Uterus (tissue), 4 donors: ENCODE results near the gene MTREX. TPM values are rescaled to one million over a fixed set of nuclear protein-coding genes. Genes with fewer than 3 reads are reported as not detected.

ENCODE experiments used
- DNase-seq, 2 donors: peaks; one replicate each; pipeline ENCODE4 v3.0.0-alpha.2; 2019 to 2020
- H3K27ac ChIP-seq, 2 donors: fragments of 200-600 bp; sonication (generic); 1 replicate in 1 of 2; 2 replicates in 1 of 2; pipeline ENCODE4 v1.5.1; 2016 to 2018
- H3K27me3 ChIP-seq, 2 donors: fragments of 200-600 bp; sonication (generic); one replicate each; pipeline ENCODE4 v1.5.1; 2018 to 2019; ENCODE audit warnings: control low read depth in 1 of 2
- H3K36me3 ChIP-seq, 2 donors: fragments of 200-600 bp; sonication (generic); one replicate each; pipeline ENCODE4 v1.5.1; 2019; ENCODE audit warnings: control low read depth in 1 of 2
- H3K4me1 ChIP-seq, 2 donors: fragments of 200-600 bp; sonication (generic); one replicate each; pipeline ENCODE4 v1.5.1; 2018 to 2019; ENCODE audit warnings: control low read depth in 1 of 2
- H3K4me3 ChIP-seq, 2 donors: fragments of 200-600 bp; sonication (generic); 1 replicate in 1 of 2; 2 replicates in 1 of 2; pipeline ENCODE4 v1.5.1; 2018 to 2019; ENCODE audit warnings: mild to moderate bottlenecking in 1 of 2
- H3K9me3 ChIP-seq, 2 donors: fragments of 200-600 bp; sonication (generic); one replicate each; pipeline ENCODE4 v1.5.1; 2019; ENCODE audit warnings: control low read depth in 1 of 2
- POLR2A ChIP-seq, 2 donors: fragments of 450-650 bp; IDR thresholded peaks; one replicate each; pipeline ENCODE4 v1.6.1; 2016; ENCODE audit warnings: antibody characterized with exemption in 2 of 2, mild to moderate bottlenecking in 1 of 2, moderate library complexity in 1 of 2
- intact Hi-C: fragments of 100-400 bp; cut with DNase I; formaldehyde crosslinking; loops from one replicate; pipeline ENCODE4 v1.15.1; 2023; ENCODE audit warnings: low total_unique reads
- total RNA-seq, 4 donors: library from RNA; depleted of rRNA in 3 of 4; stranded (reverse); fragments of >200 nt in 3 of 4; gene quantifications; one replicate each; pipeline versions ENCODE4 v1.1.0 to v1.2.4, GENCODE V29; 2014 to 2023
- TF ChIP-seq, protein P1 (sequence below), 4 experiments: fragments of 200-600 bp in 2 of 4; fragments of 450-650 bp in 2 of 4; sonication (generic) in 2 of 4; IDR thresholded peaks; one replicate each; pipeline ENCODE4 v1.5.1; 2016 to 2019; ENCODE audit warnings: antibody characterized with exemption in 4 of 4, mild to moderate bottlenecking in 2 of 4, moderate library complexity in 1 of 4
- donor health status: DM: yes; HTN: yes; CAD: no.

Gene MTREX
- total RNA-seq, 4 donors from 2014 or later, result 30.0 to 138 (median 59.2) TPM

DNA sequence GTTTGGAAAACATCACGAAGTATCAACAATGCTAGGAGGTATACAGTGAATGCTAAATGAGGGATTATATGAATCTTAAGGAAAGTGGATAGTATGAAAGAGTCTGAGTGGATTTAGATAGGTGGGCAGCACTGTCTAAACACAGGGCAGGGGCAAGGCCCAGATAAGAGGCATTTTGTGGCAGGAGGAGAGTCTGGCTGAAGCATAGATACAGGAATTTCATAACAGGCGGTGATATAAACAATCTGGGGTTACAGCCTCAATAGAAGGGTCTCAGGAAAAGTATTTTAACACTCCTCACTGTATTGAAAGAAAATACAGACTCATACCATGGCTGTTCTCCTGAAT, 130.0 kb downstream of the MTREX start:
- no peak overlapping the region for H3K4me3 ChIP-seq
- TF ChIP-seq, protein P1, sequence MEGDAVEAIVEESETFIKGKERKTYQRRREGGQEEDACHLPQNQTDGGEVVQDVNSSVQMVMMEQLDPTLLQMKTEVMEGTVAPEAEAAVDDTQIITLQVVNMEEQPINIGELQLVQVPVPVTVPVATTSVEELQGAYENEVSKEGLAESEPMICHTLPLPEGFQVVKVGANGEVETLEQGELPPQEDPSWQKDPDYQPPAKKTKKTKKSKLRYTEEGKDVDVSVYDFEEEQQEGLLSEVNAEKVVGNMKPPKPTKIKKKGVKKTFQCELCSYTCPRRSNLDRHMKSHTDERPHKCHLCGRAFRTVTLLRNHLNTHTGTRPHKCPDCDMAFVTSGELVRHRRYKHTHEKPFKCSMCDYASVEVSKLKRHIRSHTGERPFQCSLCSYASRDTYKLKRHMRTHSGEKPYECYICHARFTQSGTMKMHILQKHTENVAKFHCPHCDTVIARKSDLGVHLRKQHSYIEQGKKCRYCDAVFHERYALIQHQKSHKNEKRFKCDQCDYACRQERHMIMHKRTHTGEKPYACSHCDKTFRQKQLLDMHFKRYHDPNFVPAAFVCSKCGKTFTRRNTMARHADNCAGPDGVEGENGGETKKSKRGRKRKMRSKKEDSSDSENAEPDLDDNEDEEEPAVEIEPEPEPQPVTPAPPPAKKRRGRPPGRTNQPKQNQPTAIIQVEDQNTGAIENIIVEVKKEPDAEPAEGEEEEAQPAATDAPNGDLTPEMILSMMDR (IDR thresholded peaks at IDR 0.05), result no peak
- no peak for TF ChIP-seq POLR2A (IDR thresholded peaks at IDR 0.05)
- intact Hi-C loops, result no loop called here

GRCh38 chr5:55438998-55439397, 131.2 kb downstream of the MTREX start:
- Histone ChIP-seq H3K27ac (peak overlapping the region; percentile 89 to 98), H3K27me3 (no peaks in the 10 kb centered on the region), H3K9me3 (no peaks in the 10 kb centered on the region), H3K4me1 (peaks cover 7 to 24% of the 10 kb centered on the region in 2 donors), H3K4me3 (no peak overlapping the region), H3K36me3 (no peaks in the 10 kb centered on the region)
- intact Hi-C loops, result no loop called here
- TF ChIP-seq, protein P1 (IDR thresholded peaks at IDR 0.05), result no peak
- no peak for TF ChIP-seq POLR2A (IDR thresholded peaks at IDR 0.05)
- peak; percentile 61 to 69 for DNase-seq

More for the DNA sequence above, 130.0 kb downstream of the MTREX start:
- H3K4me1 ChIP-seq, result peaks cover 7 to 24% of the 10 kb centered on the region in 2 donors
- peak overlapping the region; percentile 89 to 98 for H3K27ac ChIP-seq
- H3K27me3 ChIP-seq, result no peaks in the 10 kb centered on the region
- no peaks in the 10 kb centered on the region for H3K9me3 ChIP-seq
- no peaks in the 10 kb centered on the region for H3K36me3 ChIP-seq
- DNase-seq, result no peak

GRCh38 chr5:55440188-55440646, 132.4 kb downstream of the MTREX start:
- Histone ChIP-seq H3K4me3 (no peak overlapping the region), H3K27me3 (no peaks in the 10 kb centered on the region), H3K4me1 (peaks cover 7 to 24% of the 10 kb centered on the region in 2 donors), H3K27ac (peak overlapping the region; percentile 89 to 98), H3K9me3 (no peaks in the 10 kb centered on the region), H3K36me3 (no peaks in the 10 kb centered on the region)
- TF ChIP-seq, protein P1 (IDR thresholded peaks at IDR 0.05), result no peak
- TF ChIP-seq POLR2A (IDR thresholded peaks at IDR 0.05), result no peak
- DNase-seq, result peak; percentile 42 to 48
- intact Hi-C loops, result no loop called here

DNA sequence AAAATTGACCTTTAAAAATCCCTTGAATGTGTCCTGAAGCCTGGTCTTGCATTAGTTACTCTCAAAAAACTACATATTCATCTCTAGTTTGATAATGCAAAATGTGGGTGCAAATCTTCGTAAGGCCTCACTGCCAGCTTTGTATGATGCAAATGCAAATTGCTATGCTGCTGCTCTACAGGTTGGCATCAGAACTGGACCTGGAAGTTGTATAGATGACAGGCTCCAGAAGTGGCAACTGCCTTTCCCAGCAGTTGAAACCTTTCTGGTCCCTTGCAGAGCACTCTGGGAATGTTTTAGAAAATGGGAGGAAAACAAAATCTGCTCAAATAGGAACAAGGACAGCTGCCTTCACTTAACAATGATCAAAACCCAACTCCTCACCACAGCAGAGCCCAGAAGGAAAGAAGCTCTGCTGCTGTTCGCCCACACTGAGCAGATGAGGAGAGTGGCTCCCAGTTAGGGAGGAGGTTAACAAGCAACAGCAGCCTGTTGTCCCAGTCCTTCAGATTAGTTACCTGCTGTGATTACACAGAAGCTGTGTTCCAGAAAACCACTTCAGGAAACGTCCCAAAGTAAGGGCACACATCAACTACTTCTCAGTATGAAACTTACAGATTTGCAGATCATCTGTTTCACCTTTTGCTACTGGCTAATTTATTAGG, 133.4 kb downstream of the MTREX start:
- no peak overlapping the region for H3K4me3 ChIP-seq

DNA sequence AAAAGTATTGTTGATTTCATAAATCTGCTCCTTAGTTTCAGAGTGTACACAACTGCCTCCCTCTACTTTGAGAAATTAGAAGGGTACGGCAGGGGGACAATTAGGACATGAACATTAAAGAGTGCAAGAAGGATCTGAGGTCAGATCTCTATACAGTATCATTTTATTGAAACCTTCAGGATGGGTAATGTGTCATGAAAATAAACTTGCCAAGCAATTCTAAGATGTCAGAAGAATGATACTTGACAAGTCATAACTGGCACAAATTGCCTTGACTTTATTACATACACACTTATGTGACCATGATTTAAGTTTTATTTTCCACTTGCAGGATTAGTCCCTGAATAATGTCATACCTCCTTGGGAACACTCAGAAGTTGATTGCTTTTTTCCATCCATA, 134.2 kb downstream of the MTREX start:
- Histone ChIP-seq H3K4me3 (no peak overlapping the region), H3K4me1 (peaks cover 7 to 24% of the 10 kb centered on the region in 2 donors), H3K9me3 (no peaks in the 10 kb centered on the region), H3K27ac (peak overlapping the region; percentile 89 to 98), H3K36me3 (no peaks in the 10 kb centered on the region), H3K27me3 (no peaks in the 10 kb centered on the region)
- intact Hi-C loops, result no loop called here
- TF ChIP-seq, protein P1 (IDR thresholded peaks at IDR 0.05), result no peak
- no peak for TF ChIP-seq POLR2A (IDR thresholded peaks at IDR 0.05)
- no peak for DNase-seq

More for the DNA sequence above, 133.4 kb downstream of the MTREX start:
- intact Hi-C loops, result no loop called here
- DNase-seq, result no peak
- Histone ChIP-seq H3K4me1 (peaks cover 7 to 24% of the 10 kb centered on the region in 2 donors), H3K9me3 (no peaks in the 10 kb centered on the region), H3K27ac (peak overlapping the region; percentile 89 to 98), H3K36me3 (no peaks in the 10 kb centered on the region), H3K27me3 (no peaks in the 10 kb centered on the region)
- TF ChIP-seq POLR2A (IDR thresholded peaks at IDR 0.05), result no peak
- TF ChIP-seq, protein P1 (IDR thresholded peaks at IDR 0.05), result no peak
